OCI-M1 (cell line): ENCODE data around the gene ABCE1.
A peak's percentile ranks its signal among the peaks of the same experiment; 100 is the strongest.

ENCODE experiments used
- DNase-seq: peaks from one replicate; lab custom pipeline; 2025; lab: John Stamatoyannopoulos, UW

Gene ABCE1

DNA sequence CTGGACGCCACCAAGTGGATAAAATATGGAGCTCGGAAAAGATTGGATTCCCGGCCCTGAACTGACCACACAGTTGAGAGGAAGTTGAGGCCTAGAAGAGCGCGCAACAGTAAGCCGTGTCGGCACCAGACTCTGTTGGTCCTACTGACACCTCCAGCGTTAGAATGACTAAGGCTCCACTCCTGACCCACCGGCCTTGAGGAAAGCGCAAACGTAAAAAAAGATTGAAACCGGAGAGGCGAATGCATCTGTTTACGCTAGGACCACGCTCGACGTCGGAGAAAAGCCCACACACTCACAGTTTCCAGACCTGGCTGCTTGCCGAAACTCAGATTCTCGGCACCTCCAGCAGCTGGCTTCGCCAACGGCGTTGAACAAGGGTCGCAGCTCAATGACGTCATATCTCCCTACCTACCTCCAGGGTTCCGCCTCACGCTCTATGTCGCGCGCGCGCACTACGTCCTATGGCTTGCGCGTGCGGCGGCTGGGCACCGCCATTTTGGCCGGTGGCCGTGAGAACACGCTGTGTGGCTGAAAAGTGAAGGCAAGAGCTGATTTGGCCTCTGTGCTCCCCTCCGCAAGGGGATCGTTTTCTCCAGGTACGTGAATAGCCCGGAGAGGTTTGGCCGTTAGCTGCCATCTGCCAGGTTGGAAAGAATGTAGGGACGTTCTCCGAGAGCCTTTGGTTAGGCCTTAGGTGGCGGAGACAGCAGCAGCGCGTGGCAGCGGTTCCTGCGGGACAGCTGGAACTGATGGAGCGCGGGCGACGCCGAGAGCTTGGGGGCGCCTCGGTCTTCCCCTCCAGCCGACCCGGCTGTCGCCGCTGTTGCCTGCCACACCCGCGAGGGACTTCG, at the start of gene ABCE1, which contains the start of gene ANAPC10:
Gene ABCE1, plus strand, starts transcription at position 491 of the 854 bp plus-strand sequence. CDS start 6,102 bp downstream, outside the sequence.
Gene ANAPC10, minus strand, starts transcription at position 376 of the 854 bp plus-strand sequence. CDS start 2,097 bp downstream, outside the sequence.
- peak; percentile 99 for DNase-seq

DNA sequence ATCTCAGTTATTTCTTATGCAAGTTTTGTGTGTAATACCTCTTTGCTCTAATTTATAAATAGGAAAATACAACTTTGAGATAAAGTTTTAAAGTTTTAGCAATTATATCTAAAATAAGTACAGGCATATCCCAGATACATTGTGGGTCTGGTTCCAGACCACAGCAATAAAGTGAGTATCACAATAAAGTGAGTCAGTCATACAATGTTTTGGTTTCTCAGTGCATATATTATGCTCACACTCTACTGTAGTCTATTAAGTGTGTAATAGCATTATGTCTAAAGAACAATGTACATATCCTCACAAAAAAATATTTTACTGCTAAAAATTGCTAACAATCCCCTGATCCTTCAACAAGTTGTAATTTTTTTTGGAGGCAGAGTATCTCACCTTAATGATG, 49.3 kb upstream of the ABCE1 start:
- no peak for DNase-seq

DNA sequence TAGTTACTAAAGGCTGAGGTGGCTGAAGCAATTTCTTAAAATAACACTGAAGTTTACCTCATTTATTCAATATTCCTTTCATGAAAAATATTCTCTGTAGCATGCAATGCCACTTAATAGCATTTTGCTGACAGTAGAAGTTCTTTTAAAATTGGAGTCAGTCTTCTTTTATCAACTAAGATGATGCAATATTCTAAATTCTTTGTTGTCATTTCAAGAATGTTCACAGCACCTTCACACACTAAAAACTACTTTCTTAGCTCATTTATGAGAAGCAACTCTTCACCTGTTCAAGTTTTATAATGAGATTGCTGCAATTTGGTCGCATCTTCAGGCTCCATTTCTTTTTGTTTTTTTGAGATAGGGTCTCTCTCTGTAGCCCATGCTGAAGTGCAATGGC, 48.9 kb upstream of the ABCE1 start:
- peak; percentile 16 for DNase-seq

DNA sequence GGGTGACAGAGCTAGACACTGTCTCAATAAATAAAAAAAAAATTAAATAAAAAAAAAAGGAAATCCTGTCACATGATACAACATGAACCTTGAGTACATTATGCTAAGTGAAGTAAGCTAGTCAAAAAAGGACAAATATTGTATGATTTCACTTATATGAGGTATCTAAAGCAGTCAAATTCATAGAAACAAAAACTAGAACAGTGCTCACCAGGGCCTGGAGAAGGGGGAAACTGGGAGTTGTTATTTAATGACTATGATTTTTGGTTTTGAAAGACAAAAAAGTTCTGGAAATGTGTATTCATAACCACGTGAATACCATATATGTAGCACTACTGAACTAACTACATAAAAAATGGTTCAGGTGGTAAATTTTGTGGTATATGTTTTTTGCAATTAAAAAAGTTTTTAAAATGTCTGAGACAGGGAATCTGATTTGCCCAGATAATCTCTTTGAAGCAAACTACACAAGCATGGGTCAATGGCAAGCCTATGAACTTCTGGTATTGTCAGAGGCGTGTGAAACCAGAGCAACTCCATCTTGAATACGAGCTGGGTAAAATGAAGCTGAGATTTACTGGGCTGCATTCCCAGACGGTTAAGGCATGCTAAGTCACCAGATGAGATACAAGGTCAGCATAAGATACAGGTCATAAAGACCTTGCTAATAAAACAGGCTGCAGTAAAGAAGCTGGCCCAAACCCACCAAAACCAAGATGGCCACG, 42.4 kb upstream of the ABCE1 start:
- no peak for DNase-seq

DNA sequence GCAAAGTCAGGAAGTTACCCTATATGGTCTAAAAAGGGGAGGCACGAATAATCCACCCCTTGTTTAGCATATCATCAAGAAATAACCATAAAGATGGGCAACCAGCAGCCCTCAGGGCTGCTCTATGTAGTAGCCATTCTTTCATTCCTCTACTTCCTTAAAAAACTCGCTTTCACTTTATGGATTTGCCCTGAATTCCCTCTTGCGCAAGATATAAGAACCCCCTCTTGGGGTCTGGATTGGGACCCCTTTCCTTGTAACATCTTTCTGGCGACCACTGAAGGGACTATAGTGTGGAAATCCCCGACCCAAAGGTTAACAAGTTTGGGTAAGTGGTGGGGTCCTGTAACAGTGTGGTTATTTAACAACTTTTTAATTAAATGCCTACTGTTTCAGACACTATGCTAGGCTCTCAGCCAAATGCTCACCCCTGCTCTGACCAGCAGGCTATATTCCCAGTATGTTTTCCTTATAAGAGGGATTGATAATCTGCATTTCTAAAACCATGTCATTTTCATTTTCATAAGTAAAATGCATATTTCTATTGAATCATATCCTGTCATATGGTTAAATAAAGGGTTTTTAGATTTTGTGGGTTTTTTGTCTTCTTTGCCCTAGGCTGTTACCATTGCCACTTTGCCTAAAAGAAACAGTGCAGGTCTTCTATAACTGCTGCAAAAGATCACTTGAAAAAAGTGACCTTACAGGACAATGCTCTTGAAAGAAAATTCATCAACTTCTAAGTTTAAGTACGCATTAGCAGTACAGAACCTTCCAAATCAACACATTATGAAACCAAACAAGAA, 41.6 kb upstream of the ABCE1 start:
- DNase-seq: no peak

DNA sequence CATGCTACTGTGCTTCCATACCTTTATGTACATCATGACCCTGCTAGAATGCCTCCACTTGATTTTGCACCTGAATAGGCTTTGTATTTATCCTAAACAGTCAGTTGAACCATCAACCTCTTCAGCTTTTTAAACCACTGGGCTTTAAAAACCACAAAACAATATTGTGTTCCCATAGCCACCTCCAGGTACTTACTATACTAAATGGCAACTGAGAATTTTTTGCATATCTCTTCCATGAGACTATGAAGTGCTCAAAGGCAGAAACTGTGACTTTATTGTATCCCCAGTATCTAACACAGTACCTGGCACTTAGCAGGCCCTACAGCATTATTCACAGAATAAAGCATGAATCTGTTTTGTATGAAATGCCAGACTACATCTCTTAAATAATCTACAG, 39.9 kb upstream of the ABCE1 start:
- no peak for DNase-seq

DNA sequence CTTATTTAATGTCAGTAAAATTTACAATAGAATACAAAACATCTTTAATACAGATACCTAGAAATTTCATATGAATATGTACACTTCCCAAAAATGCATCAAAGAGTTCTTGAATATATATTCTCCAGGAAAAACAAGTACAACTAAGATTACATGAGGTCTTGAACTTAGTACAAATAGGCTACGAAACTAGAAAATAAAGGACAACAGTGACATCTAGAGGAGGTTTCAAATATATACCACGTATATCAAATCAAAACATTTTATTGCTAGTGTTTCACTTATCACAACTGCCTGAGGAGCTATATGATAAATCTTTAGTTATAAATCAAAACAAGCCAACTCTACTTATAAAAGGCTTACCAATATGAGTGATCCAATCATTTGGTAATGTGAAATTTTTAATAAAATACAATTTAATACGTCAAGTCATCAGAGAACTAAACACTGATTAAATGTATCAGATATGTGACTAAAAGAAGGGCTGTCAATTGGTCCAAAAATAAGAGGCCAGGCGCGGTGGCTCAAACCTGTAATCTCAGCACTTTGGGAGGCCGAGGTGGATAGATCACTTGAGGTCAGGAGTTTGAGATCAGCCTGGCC, 36.7 kb upstream of the ABCE1 start:
- peak; percentile 82 for DNase-seq

DNA sequence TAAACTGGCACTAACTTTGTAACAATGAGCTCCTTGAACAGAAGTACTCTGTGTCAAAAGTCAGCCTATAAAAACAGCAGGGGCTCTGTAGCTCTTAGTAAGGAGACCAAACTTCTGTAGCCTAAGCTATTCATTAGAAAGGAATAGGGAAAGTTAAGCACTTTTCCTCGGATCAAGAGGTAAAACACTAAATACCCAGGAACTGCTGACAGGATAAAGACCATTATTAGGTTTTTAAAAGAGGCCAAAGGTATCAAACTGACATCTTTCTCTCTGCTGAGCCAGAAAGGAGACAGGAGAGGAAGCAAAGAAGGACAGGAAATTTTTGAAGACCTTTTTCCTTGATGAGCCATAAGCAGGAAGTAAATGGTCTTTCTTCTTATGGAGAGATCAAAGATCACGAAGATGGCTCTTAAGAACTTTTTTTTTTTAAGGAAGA, 32.0 kb upstream of the ABCE1 start:
- DNase-seq: no peak

DNA sequence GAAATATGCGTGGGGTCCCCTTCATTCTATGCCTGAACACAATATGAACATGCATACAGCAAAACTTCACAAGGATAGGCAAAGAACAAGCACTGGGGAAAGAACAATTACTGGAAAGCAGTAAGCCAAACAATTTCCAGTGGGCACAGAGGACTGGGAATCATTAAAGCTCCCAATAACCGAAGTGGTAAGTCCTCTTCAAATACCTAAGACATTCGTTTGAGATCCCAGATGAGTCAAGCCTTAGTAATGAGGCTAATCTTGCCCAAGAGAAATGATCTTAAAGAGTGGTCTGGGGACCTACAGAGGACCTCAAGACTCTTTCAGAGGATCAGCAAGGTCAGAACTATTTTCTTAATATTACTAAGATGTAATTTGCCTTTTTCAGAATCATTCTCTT, 28.8 kb upstream of the ABCE1 start:
- no peak for DNase-seq

DNA sequence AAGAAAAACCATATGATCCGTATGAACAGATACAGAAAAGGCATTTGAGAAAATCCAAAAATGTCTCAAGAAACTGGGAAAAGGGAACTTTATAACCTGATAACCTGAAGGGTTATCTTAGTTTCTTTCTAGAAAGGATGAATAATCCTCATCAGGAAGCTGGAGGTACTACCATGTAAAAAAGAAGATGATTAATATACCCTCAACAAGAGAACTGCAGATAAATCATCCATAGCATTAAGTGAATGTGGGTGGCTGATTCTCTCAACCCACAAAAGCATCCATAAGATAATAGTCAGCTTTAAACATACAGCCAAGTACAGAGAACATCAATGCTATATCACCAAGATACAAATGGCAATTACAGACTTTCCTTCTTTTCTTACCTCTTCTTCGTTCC, 26.6 kb upstream of the ABCE1 start:
- DNase-seq: no peak

DNA sequence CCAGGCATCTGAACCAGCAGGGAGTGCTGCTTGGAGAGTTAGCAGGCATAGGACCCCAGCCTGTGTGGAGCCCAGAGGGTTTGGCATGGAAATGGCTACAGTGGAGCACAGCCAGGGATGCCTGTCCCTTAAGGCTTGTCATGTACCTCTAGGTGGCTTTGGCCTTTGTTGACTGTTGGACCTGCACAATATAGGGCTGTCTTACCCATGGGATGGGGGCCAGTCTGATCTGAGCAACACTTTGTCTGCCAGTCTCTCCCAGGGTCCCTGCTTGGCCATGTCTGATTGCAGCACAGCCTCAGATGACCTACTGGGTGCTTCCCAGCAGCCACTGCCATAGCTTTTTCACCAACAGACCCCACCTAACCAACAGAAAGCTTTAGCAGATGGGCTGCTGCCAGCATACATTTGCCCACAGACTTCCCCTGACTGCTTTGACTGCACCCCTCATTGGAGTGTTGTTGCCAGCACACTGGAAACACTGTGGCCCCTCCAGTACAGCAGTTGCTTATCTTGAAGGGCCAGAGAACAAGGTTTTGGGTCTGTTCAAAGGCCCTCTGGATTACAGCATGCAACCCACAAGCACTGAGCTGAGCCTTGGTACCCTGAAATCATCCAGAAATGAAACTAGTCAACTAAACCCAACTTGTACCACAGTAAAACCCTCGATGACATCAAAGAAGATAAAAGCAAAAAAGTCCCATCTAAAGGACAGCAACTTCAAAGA, 22.2 kb upstream of the ABCE1 start:
- peak; percentile 68 for DNase-seq

DNA sequence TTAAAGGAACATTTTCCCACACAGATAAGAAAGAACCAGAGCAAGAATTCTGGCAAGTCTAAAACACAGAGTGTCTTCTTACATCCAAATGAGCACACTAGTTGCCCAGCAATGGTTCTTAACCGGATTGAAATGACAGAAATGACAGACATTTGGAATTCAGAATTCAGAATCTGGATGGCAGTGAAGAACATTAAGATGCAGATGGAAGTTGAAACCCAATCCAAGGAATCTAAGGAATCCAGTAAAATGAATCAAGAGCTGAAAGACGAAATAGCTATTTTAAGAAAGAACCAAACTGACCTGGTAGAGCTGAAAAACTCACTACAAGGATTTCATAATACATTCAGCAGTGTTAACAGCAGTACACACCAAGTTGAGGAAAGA, 21.6 kb upstream of the ABCE1 start:
- DNase-seq: no peak

DNA sequence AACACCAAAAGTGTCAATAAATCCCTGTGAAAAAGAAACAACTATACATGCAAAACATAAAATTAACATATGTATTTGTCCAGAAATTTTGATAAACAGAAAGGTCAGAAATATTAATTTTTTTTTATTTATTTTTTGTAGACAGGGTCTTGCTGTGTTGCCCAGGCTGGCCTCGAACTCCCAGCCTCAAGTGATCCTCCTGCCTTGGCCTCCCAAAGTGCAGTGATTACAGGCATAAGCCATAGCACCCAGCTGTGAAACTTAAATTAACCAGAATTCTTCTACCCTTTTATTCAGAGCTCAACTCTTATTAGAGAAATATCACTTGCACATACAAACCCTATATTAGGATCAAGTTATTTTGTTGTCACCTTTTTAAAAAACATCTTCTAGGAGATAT, 16.4 kb upstream of the ABCE1 start:
- DNase-seq: no peak

DNA sequence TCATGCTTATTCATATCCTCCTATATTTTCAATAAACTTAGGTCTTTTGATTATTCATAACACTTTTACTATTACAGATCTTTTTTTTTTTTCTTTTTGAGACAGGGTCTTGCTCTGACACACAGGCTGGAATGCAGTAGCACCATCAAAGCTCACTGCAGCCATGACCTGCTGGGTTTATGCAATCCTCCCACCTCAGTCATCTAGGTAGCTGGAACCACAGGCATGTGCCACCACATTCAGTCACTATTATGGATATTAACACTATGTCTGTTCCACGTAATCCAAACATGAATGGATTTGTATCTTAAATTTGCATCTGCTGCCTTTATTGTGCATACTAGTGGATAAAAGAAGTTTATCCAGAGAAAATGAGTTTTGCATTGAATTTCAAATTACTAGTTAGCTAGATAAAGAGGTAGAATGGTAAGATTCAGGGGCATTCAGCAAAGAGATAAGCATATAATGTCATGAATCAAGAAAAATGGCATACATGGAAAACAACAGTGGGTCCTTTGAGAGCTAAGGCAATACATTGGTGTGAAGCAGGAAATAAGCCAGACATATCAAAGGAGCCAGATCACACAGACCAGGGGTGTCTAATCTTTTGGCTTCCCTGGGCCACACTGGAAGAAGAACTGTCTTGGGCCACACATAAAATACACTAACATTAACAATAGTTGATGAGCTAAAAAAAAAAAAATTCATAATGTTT, 14.1 kb upstream of the ABCE1 start:
- DNase-seq: peak; percentile 46

DNA sequence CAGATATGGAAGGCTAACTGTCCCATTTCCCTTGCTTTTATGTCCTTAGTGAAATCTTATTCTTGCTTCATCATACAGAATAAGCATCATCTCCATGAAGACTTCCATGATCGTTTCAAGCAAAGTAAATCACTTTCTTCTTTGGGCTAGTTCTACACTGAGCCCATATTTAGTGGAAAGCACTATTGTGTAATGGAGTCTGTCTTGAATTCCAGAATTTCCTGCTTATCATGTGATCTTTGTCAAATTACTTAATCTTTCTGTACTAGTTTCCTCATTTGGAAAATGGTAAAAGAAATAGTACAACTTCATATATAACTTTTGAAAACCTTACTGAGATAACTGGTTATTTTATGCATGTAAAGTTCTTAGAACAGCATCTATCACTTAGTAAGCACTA, 7.7 kb upstream of the ABCE1 start:
- DNase-seq: no peak

DNA sequence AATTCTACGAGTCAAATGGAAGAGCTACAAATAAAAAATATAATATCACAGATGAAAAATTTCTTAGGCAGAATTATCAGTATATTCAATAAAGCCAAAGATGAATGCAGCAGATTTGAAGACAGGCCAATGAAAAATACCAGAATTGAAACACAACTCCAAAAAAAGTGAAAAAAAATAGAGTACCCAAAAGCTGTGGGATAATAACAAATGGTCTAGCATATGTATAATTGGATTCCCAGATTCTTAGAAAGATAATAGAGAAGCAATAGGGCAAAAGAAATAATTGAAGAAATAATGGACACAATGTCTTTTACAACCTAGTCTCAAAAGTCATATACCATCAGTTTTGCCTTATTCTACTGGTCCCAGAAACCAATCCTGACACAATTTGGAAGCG, 4.5 kb upstream of the ABCE1 start:
- DNase-seq: no peak

DNA sequence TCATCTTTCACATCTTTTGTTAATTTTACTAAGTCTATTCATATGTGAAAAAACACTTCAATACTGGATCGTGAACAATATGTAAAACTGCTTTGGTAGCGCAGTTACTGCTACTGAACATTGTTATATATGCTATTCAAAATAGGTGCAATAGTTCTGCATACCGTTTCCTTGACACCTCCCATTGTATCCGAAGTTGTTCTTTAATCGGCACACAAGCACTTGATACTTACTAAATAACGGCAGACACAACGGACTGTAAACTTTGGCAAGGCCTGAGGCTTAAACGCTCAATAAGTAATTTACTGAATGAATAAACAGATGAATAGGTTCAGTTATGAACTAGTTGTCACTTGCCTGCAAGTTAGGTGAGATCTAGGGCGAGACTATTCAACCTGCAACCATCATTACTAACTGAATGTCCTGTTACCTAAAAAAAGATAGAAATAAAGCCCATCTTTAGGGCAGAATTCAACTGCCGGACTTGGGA, 735 bp upstream of the ABCE1 start:
- DNase-seq: no peak

DNA sequence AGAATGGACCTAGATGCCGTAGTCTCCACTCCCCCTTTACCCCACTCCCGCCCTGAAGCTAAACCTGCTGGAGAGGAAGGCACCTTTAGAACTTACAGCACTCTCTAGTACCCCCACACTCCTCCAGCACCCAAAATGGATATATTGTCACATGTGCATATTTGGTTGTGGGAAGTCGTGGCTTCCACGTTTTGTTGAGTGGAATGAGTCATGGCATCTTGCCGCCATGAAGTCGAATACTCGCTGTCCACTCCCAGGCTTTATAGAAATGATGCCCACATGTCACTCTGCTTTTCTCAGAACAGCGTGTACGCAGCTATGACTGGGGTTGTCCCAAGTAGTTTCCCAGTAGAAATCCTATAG, 545 bp downstream of the ABCE1 start:
- DNase-seq: peak; percentile 71

DNA sequence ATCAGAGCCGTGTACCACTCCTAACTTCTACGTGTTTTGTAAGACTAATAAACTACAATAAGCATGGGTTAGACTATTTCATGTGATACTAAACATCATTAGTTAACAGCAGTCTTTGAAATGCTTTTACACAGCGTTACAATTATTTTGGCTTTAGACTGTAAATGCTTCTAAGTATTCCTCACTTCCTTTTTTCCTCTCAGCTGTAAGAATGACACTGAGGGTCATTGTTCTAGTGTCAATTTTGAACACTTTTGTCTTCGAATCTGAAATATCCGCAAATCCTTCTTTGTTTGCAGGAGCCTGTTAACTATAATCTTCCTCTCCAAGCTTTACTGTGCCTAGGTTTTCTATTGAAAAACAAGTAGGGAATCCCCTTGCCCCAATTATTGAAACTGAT, 1.5 kb downstream of the ABCE1 start:
- DNase-seq: peak; percentile 53

DNA sequence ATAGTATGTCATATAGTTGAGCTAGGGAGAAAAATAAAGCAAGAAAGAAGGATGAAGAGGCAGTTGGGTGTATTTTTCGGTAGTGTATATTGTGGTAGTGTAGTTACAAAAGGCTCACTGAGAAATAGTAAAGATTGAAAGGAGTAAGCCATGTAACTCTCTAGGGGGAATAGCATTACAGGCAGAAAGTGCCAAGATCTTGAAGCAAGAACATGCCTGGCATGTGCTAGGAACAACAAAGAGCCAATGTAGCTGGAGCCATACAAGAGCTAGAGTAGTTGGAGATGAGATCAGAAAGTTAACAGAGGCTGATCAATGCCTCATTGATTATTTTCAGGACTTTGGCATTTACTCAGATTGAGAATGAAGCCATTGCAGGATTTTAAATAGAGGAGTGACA, 3.0 kb downstream of the ABCE1 start:
- DNase-seq: no peak

DNA sequence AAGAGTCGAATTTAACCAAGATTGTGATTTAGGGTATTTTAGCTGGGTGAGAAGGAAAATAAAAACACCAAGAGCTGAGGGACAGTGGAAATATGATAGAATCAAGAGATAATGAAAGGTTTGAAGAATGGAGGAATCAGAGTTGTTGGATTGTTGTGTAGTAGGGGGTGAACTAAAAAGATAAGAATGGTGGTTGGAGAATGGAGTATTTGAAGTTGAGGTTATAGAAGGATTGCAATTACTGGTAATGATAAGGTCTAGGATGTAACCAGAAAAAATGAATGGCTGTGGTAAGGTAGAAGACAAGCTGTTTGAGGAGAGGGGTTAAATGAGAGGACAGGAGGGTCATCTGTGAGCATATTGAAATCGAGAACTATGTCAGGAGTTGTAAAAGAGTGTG, 4.5 kb downstream of the ABCE1 start:
- DNase-seq: peak; percentile 41
